Lung (tissue), 12 donors: Measurements from ENCODE around the gene RRAS. TPM values are rescaled to one million over a fixed set of nuclear protein-coding genes. Genes with fewer than 3 reads are reported as not detected.
A peak's percentile ranks its signal among the peaks of the same experiment; 100 is the strongest.

Experiments used
- ATAC-seq: fragments of 200-7000 bp; cut with Tn5 transposase; one replicate; pipeline ENCODE4 v1.9.1; 2020; ENCODE audit warnings: moderate number of reproducible peaks; ENCODE audit not compliant: insufficient read depth, low FRiP score
- DNase-seq, 3 donors: peaks; one replicate each; pipeline ENCODE4 v3.0.0-alpha.2; 2013 to 2017
- H3K27ac ChIP-seq, 2 donors: one replicate each; pipeline ENCODE4 v1.5.1; 2013; ENCODE audit warnings: mild to moderate bottlenecking in 2 of 2, moderate library complexity in 2 of 2, control low read depth in 1 of 2, inconsistent platforms in 1 of 2, low read depth in 1 of 2, low read length in 1 of 2
- H3K27me3 ChIP-seq, 3 donors: one replicate each; pipeline ENCODE4 v1.5.1; 2013; ENCODE audit warnings: low read length in 2 of 3; ENCODE audit not compliant: control insufficient read depth in 3 of 3, insufficient read depth in 3 of 3
- H3K36me3 ChIP-seq, 4 donors: one replicate each; pipeline ENCODE4 v1.5.1; 2013; ENCODE audit warnings: low read length in 4 of 4, mild to moderate bottlenecking in 1 of 4, moderate library complexity in 1 of 4; ENCODE audit not compliant: control insufficient read depth in 4 of 4, insufficient read depth in 4 of 4
- H3K4me1 ChIP-seq, 5 donors: one replicate each; pipeline ENCODE4 v1.5.1; 2013; ENCODE audit warnings: low read length in 5 of 5, mild to moderate bottlenecking in 2 of 5, moderate library complexity in 1 of 5; ENCODE audit not compliant: control insufficient read depth in 5 of 5, insufficient read depth in 5 of 5
- H3K4me3 ChIP-seq: one replicate; pipeline ENCODE4 v1.5.1; 2013; ENCODE audit warnings: mild to moderate bottlenecking, control low read depth, moderate library complexity
- H3K9ac ChIP-seq, 2 donors: one replicate each; pipeline ENCODE4 v1.5.1; 2013; ENCODE audit warnings: low read length in 2 of 2, control low read depth in 1 of 2; ENCODE audit not compliant: insufficient read depth in 1 of 2
- H3K9me3 ChIP-seq, 4 donors: one replicate each; pipeline ENCODE4 v1.5.1; 2013; ENCODE audit warnings: low read length in 3 of 4, mild to moderate bottlenecking in 1 of 4, moderate library complexity in 1 of 4; ENCODE audit not compliant: control insufficient read depth in 4 of 4, insufficient read depth in 3 of 4
- WGBS, 2 donors: extraction: QIAGEN DNeasy Blood & Tissue Kit; methylation state at CpG; one replicate each; pipeline ENCODE4 v1.1.7; 2013; 5-methylcytosine and 5-hydroxymethylcytosine counted together
- polyA plus RNA-seq, 2 donors: library from polyadenylated mRNA; stranded (reverse); fragments of 200-250 nt; gene quantifications; one replicate each; pipeline ENCODE4 v1.2.1, GENCODE V29; 2013
- total RNA-seq, 2 donors: library from RNA; depleted of rRNA in 1 of 2; stranded (reverse); fragments of >200 nt in 1 of 2; gene quantifications; one replicate each; pipeline ENCODE4 v1.2.1, GENCODE V29; 2014 to 2021
- TF ChIP-seq, protein P1 (sequence below): IDR thresholded peaks from 2 replicates; pipeline ENCODE4 v1.5.1; 2012; ENCODE audit warnings: mild to moderate bottlenecking; ENCODE audit errors: control extremely low read depth, extremely low read depth
- donor health status: control.
- donor health status: control.
- donor health status: Bipolar disorder and iron deficiency.
- donor health status: healthy.
- donor health status: DM: yes; HTN: yes; CAD: no.

Gene RRAS
- total and polyA plus RNA-seq, 4 donors, result 26.3 to 180 (median 106) TPM

DNA sequence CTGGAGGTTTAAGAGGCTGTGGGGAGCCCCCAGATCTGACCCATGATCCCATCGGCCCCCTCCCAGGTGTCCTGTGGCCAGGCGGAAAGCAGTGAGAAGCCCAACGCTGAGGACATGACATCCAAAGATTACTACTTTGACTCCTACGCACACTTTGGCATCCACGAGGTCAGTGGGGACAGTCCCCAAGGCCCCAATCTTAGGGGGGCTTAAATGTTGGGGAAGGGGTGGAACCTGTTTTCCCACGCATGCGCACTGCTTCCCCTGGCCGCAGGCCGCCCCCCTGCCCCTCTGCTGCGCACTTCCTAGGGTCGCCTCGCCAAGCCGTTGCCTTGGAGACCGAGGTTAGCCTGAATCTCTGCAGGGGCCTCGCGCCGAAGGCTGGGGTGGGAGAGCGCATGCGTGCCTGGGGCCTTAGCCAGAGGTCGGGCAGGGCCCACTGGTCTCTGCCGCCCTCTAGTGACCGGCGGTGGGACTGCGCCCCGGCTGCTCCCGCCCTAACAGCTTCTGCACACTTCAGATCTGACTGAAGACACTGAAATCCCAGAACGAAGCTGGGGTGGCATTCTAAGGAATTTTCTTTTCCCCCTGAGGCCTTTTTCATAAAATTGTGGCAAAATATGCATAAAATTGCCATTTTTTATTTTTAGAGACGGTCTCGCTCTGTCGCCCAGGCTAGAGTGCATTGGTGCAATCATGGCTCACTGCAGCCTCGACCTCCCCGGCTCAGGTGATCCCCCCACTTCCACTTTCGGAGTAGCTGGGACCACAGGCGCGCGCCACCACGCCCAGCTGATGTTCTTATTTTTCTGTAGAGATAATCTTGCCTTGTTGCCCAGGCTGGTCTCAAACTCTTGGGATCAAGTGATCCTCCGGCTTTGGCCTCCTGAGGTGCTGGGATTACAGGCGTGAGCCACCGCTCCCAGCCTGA lies 40.7 kb upstream of the RRAS start:
- no peak for ATAC-seq

DNA sequence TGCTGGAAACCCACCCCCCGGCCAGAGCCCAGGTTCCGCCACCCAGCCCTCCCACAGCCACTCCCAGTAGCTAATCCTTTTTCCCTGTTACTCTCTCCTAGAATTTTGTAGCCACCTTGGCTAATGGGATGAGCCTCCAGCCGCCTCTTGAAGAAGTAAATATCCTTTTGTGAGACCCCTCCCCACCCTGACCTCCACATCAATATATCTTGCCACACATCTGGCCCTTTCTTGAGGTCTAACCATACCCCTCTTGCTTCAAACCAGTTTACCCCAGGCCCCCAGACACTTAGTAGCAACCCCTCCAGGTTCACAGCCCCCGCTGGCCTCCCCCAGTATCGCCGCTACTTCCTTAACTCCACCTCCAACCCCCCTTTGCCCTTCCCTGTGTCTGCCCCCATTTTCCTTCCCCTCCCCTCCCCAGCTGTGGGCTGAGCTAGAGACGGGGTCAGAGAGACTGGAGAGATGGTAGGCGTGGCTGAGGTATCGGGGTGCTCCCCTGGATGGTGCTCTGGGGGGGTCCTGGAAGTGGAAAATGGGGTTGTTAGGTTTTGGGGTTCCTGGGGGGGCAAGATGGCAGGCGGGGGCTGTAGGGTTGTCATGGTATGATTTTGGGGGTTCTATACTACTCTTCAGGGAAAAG lies 39.9 kb upstream of the RRAS start:
- Histone ChIP-seq H3K4me3 (no peak overlapping the region), H3K9ac (peak overlapping the region in 1 of 2 donors; percentile 7), H3K27ac (no peak overlapping the region), H3K36me3 (peaks cover 0 to 28% (median 25%) of the 10 kb centered on the region in 4 donors), H3K4me1 (peaks cover 9 to 31% (median 16%) of the 10 kb centered on the region in 5 donors), H3K27me3 (no peaks in the 10 kb centered on the region), H3K9me3 (no peaks in the 10 kb centered on the region)
- peak in 1 of 3 donors; percentile 14 for DNase-seq
- no peak for ATAC-seq
- TF ChIP-seq, protein P1, sequence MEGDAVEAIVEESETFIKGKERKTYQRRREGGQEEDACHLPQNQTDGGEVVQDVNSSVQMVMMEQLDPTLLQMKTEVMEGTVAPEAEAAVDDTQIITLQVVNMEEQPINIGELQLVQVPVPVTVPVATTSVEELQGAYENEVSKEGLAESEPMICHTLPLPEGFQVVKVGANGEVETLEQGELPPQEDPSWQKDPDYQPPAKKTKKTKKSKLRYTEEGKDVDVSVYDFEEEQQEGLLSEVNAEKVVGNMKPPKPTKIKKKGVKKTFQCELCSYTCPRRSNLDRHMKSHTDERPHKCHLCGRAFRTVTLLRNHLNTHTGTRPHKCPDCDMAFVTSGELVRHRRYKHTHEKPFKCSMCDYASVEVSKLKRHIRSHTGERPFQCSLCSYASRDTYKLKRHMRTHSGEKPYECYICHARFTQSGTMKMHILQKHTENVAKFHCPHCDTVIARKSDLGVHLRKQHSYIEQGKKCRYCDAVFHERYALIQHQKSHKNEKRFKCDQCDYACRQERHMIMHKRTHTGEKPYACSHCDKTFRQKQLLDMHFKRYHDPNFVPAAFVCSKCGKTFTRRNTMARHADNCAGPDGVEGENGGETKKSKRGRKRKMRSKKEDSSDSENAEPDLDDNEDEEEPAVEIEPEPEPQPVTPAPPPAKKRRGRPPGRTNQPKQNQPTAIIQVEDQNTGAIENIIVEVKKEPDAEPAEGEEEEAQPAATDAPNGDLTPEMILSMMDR, result no peak
- 65 to 71% methylated on average over 10 of the region's 10 CpGs for WGBS, 2 donors

More for the DNA sequence above, 40.7 kb upstream of the RRAS start:
- Histone ChIP-seq H3K4me3 (no peak overlapping the region), H3K4me1 (peaks cover 9 to 31% (median 16%) of the 10 kb centered on the region in 5 donors), H3K27ac (peak overlapping the region; percentile 17 to 42), H3K36me3 (peaks cover 0 to 34% (median 29%) of the 10 kb centered on the region in 4 donors), H3K27me3 (no peaks in the 10 kb centered on the region), H3K9me3 (no peaks in the 10 kb centered on the region), H3K9ac (peak overlapping the region in 1 of 2 donors; percentile 7)
- TF ChIP-seq, protein P1, result peak; percentile 98
- WGBS, 2 donors, result 36 to 40% methylated on average over 40 of the region's 40 CpGs
- DNase-seq, result peak; percentile 98

DNA sequence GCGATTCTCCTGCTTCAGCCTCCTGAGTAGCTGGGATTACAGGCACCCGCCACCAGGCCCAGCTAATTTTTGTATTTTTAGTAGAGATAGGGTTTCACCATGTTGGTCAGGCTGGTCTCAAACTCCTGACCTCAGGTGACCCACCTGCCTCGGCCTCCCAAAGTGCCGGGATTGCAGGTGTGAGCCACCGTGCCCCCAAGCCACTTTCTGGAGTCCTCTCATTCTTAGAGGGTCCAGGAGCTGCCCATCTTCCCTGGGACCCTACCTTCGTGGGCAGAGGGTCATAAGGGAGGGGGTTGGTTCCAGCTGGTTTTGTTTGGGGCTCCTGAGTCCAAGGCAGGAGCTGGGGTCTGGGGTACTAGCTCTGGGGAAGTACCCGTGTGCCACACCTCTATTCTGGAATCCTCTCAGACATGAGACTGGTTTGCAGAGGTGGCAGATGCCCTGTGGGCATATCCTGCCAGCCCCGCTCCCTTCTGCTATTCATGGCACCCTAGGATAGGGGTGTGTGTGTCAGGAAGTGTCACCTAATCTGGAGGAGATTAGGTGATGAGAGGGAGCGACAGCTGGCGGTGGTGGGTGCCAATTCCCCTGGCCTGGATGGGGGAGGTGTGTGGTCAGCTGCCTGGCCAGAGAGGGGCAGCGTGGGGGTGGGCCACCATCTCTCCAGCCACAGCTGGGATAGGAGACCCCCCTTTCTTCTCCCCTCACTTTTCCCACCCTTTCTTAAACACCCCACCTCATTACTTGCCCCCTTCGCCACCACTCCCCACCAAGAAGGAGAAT lies 39.2 kb upstream of the RRAS start:
- no peaks in the 10 kb centered on the region for H3K9me3 ChIP-seq
- no peaks in the 10 kb centered on the region for H3K27me3 ChIP-seq
- H3K4me3 ChIP-seq, result no peak overlapping the region
- H3K36me3 ChIP-seq, result peaks cover 0 to 24% (median 19%) of the 10 kb centered on the region in 4 donors
- TF ChIP-seq, protein P1, result no peak
- no peak for ATAC-seq
- H3K27ac ChIP-seq, result peak overlapping the region in 1 of 2 donors; percentile 1
- peaks cover 9 to 31% (median 16%) of the 10 kb centered on the region in 5 donors for H3K4me1 ChIP-seq
- 63 to 81% methylated on average over 12 of the region's 12 CpGs for WGBS, 2 donors
- no peak overlapping the region for H3K9ac ChIP-seq
- DNase-seq, result peak; percentile 33 to 49 (median 37)
